NCI-H1092 (cell line): ENCODE measurements around the gene AKT3.
A peak's percentile ranks its signal among the peaks of the same experiment; 100 is the strongest.
"Not testable (repeated sequence)": the region's sequence is repeated elsewhere in the genome, so short reads cannot be mapped to it uniquely, and the experiment has no call there.

Source experiments
- DNase-seq: peaks from one replicate; lab custom pipeline; 2025; lab: John Stamatoyannopoulos, UW

AKT3 gene

GRCh38 chr1:243783714-243784113 is 66.3 kb downstream of the AKT3 start:
- DNase-seq: no peak

- not testable (repeated sequence) for DNase-seq
Observed at GRCh38 chr1:243772361-243773050, 77.5 kb downstream of the AKT3 start.

GRCh38 chr1:243770860-243771259 is 79.2 kb downstream of the AKT3 start:
- no peak for DNase-seq

GRCh38 chr1:243765676-243766075 is 84.4 kb downstream of the AKT3 start:
- DNase-seq: no peak

GRCh38 chr1:243763806-243764205 is 86.2 kb downstream of the AKT3 start:
- DNase-seq: no peak

- no peak for DNase-seq
Observed at GRCh38 chr1:243758647-243759046, 91.4 kb downstream of the AKT3 start.

- DNase-seq: no peak
Observed at GRCh38 chr1:243756529-243756928, 93.5 kb downstream of the AKT3 start.

GRCh38 chr1:243754348-243754747 is 95.7 kb downstream of the AKT3 start:
- DNase-seq: no peak

GRCh38 chr1:243751506-243751905 is 98.5 kb downstream of the AKT3 start:
- no peak for DNase-seq

GRCh38 chr1:243748706-243749283 is 101.2 kb downstream of the AKT3 start:
- peak; percentile 82 for DNase-seq

GRCh38 chr1:243748227-243748626 is 101.8 kb downstream of the AKT3 start:
- DNase-seq: no peak

- DNase-seq: no peak
Observed at GRCh38 chr1:243746751-243747150, 103.3 kb downstream of the AKT3 start.

GRCh38 chr1:243745356-243745755 is 104.7 kb downstream of the AKT3 start:
- no peak for DNase-seq

GRCh38 chr1:243742819-243743218 is 107.2 kb downstream of the AKT3 start:
- no peak for DNase-seq

- DNase-seq: no peak
Observed at GRCh38 chr1:243740255-243740999, 109.6 kb downstream of the AKT3 start.

GRCh38 chr1:243739335-243740003 is 110.6 kb downstream of the AKT3 start:
- no peak for DNase-seq

- no peak for DNase-seq
Observed at GRCh38 chr1:243738020-243738419, 112.0 kb downstream of the AKT3 start.

- no peak for DNase-seq
Observed at GRCh38 chr1:243735457-243735856, 114.6 kb downstream of the AKT3 start.

GRCh38 chr1:243734308-243734695 is 115.7 kb downstream of the AKT3 start:
- no peak for DNase-seq

GRCh38 chr1:243733670-243734307 is 116.3 kb downstream of the AKT3 start:
- no peak for DNase-seq

- DNase-seq: peak; percentile 46
Observed at GRCh38 chr1:243732637-243733036, 117.4 kb downstream of the AKT3 start.

GRCh38 chr1:243731974-243732625 is 117.9 kb downstream of the AKT3 start:
- no peak for DNase-seq
